ENCODE data around the gene EPS8. TPM values are rescaled to one million over a fixed set of nuclear protein-coding genes. Genes with fewer than 3 reads are reported as not detected.

Gene EPS8
- total RNA-seq, 1 donor, result 192 TPM

DNA sequence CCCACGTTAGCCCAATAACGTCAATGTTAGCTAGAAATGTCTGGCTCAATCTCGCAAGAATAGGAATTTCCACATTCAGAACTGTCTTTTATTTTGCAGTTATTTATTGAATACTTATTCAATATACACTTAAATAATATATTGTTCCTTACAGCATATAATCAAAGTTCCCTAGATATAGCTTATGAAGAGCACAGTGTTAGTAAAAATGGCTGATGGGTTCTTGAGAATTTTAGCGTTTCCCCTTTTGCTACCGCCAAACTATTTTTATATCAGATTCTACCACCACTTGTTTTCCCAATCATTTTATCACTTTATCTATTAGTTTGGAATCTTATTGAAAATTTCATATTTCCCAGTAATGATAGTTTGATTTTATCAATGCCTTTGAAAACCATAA is 12.7 kb downstream of the EPS8 start:
- TF ChIP-seq, protein P1, sequence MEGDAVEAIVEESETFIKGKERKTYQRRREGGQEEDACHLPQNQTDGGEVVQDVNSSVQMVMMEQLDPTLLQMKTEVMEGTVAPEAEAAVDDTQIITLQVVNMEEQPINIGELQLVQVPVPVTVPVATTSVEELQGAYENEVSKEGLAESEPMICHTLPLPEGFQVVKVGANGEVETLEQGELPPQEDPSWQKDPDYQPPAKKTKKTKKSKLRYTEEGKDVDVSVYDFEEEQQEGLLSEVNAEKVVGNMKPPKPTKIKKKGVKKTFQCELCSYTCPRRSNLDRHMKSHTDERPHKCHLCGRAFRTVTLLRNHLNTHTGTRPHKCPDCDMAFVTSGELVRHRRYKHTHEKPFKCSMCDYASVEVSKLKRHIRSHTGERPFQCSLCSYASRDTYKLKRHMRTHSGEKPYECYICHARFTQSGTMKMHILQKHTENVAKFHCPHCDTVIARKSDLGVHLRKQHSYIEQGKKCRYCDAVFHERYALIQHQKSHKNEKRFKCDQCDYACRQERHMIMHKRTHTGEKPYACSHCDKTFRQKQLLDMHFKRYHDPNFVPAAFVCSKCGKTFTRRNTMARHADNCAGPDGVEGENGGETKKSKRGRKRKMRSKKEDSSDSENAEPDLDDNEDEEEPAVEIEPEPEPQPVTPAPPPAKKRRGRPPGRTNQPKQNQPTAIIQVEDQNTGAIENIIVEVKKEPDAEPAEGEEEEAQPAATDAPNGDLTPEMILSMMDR (IDR thresholded peaks at IDR 0.05; ENCODE audit: insufficient read depth, low read length), result no peak
- H3K4me3 ChIP-seq (ENCODE audit: low read depth, low read length), result no peak overlapping the region
- no peak for DNase-seq (ENCODE audit: low read depth)

DNA sequence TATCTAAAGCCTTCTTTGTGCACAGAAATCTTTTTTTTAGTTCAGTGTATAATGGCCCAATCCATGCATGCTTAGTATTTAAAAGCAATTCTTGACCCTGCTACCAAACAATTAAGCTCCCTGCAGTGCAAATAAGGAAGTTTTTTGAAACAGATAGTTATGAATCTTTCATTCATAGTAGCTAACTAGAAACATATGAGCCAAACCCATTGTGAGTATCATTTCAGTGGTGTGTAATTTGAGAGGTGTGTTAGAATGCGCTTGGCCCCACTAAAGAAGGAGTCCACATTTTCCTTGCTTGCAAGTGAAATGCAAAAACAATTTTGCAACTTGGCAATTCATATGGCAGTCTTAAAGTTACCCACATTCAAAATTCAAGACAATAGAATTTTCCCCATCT is 14.4 kb downstream of the EPS8 start:
- TF ChIP-seq, protein P1 (IDR thresholded peaks at IDR 0.05; ENCODE audit: insufficient read depth, low read length), result no peak
- peak; percentile 51 for DNase-seq (ENCODE audit: low read depth)
- H3K4me3 ChIP-seq (ENCODE audit: low read depth, low read length), result no peak overlapping the region

DNA sequence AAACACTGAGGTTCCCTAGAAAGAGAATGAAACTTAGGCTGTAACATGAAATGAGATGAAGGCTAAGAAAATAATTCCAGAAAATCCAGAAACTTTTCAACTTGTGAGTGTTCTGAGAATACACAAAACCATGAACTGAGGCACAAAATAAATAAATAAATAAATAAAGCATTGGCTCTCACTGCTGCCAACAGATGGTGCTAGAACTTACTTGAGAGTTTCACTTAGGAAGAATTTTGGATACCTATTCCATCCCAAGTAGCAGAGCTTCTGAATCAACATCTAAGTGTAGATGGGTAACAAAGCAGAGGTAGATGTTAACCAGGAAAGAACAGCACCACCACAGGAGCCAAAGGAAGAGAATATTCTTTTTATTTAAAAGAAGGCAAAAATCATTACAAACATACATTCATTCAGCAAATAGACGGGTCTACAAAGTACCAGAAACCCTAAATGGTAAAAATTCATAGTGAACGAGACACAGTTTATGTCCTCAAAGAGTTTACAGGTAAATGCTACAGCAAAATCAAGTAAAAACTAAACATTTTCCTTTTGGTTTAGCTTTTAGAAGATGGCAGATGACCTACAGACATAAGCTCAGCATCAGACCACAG is 16.7 kb downstream of the EPS8 start:
- DNase-seq (ENCODE audit: low read depth), result peak; percentile 43
- no peak overlapping the region for H3K4me3 ChIP-seq (ENCODE audit: low read depth, low read length)
- TF ChIP-seq, protein P1 (IDR thresholded peaks at IDR 0.05; ENCODE audit: insufficient read depth, low read length), result peak; percentile 50

DNA sequence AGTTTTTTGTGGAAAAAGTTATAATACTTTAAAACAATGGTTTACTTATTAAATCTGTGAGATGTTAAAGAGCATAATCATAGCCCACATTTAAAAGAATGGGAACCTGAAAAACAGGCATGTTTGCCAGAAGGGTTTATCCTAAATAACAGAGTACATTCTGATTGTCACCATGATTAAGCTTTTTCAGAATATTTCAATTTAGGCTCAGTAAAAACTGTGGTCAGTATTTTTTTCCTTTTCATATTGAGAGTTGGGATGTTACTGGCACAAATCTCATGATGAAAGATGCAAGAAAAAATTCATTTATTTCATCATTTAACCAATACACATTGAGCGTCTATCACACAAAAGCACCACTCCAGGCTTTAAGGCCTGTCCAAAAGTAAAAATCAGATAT is 18.6 kb downstream of the EPS8 start:
- peak; percentile 23 for DNase-seq (ENCODE audit: low read depth)
- no peak overlapping the region for H3K4me3 ChIP-seq (ENCODE audit: low read depth, low read length)
- TF ChIP-seq, protein P1 (IDR thresholded peaks at IDR 0.05; ENCODE audit: insufficient read depth, low read length), result no peak

DNA sequence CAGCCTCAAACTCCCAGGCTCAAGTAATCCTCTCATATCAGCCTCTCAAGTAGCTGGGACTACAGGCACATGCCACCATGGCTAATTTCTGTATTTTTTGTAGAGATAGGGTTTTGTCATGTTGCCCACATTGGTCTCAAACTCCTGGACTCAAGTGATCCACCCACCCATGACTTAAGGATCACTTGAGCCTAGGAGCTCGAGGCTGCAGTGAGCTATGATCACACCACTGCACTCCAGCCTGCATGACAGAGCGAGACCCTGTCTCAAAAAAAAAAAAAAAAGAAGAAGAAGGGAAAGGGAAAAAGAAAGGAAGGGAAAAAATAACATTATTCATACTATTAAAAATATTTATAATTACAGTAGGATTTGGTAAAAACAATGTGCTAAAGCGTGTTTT is 19.2 kb downstream of the EPS8 start:
- TF ChIP-seq, protein P1 (IDR thresholded peaks at IDR 0.05; ENCODE audit: insufficient read depth, low read length), result no peak
- DNase-seq (ENCODE audit: low read depth), result no peak
- no peak overlapping the region for H3K4me3 ChIP-seq (ENCODE audit: low read depth, low read length)

DNA sequence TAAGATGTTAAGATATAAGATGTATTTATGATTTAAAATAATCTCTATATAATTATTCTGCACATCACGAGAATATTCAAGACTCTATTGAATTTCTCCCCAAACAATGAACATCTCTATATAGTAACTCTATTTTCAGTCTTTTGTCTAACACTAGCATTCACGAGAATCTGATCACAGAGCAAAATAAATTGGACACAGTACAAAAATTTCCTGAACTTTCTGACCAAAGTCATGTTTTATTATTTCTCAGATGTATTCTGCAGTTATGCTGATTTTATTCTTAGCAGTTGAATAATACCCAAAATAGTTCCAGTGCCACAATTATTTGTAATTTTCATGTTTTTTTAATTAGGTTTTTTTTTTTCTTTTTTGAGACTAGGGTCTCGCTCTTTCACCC is 19.6 kb downstream of the EPS8 start:
- H3K4me3 ChIP-seq (ENCODE audit: low read depth, low read length), result no peak overlapping the region
- no peak for DNase-seq (ENCODE audit: low read depth)
- TF ChIP-seq, protein P1 (IDR thresholded peaks at IDR 0.05; ENCODE audit: insufficient read depth, low read length), result no peak

DNA sequence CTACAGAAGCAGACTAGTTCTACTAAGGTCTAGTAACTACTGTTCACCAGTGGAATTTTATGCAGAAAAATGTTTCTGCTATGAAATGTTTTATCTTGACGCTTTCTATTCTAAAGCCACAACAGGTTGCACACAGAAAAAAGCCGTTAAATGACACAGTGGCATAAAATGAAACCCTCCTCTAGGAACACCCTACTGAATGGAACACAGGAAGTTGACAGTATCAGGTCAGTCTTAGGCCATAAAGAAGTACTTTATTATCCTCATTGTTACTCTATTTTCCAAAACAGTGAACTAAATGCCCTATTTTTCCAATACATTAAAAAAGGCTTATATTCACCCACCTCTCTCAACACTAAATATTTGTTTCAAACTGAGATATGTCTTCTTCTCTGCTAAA is 21.9 kb downstream of the EPS8 start:
- TF ChIP-seq, protein P1 (IDR thresholded peaks at IDR 0.05; ENCODE audit: insufficient read depth, low read length), result no peak
- no peak for DNase-seq (ENCODE audit: low read depth)
- H3K4me3 ChIP-seq (ENCODE audit: low read depth, low read length), result no peak overlapping the region
